ENCODE results near the gene MEG3.

MEG3 gene

GRCh38 chr14:100851586-100851916, 25.6 kb downstream of the MEG3 start:
- no peak for DNase-seq

GRCh38 chr14:100851946-100852620, 26.2 kb downstream of the MEG3 start:
- no peak for DNase-seq

GRCh38 chr14:100854435-100854834, 28.5 kb downstream of the MEG3 start:
- no peak for DNase-seq

- no peak for DNase-seq
Measured at GRCh38 chr14:100855256-100855930, 29.5 kb downstream of the MEG3 start.

GRCh38 chr14:100856056-100856950, 30.4 kb downstream of the MEG3 start:
- no peak for DNase-seq

- no peak for DNase-seq
Measured at GRCh38 chr14:100857233-100857922, 31.5 kb downstream of the MEG3 start.

- no peak for DNase-seq
Measured at GRCh38 chr14:100857923-100858837, 32.3 kb downstream of the MEG3 start.

GRCh38 chr14:100858838-100859220, 32.9 kb downstream of the MEG3 start:
- DNase-seq: no peak

- DNase-seq: no peak
Measured at GRCh38 chr14:100859781-100860180, 33.9 kb downstream of the MEG3 start.

GRCh38 chr14:100860556-100861187, 34.8 kb downstream of the MEG3 start:
- no peak for DNase-seq

GRCh38 chr14:100861188-100861936, 35.4 kb downstream of the MEG3 start:
- no peak for DNase-seq

GRCh38 chr14:100861937-100862247, 36.0 kb downstream of the MEG3 start:
- no peak for DNase-seq

- no peak for DNase-seq
Measured at GRCh38 chr14:100862277-100862676, 36.4 kb downstream of the MEG3 start.

- DNase-seq: no peak
Measured at GRCh38 chr14:100862793-100863192, 36.9 kb downstream of the MEG3 start.

GRCh38 chr14:100864206-100864605, 38.3 kb downstream of the MEG3 start:
- no peak for DNase-seq

- DNase-seq: no peak
Measured at GRCh38 chr14:100864960-100865681, 39.2 kb downstream of the MEG3 start.

GRCh38 chr14:100865682-100866591, 40.0 kb downstream of the MEG3 start:
- DNase-seq: no peak

GRCh38 chr14:100866666-100867630, 41.0 kb downstream of the MEG3 start:
- DNase-seq: no peak
